ENCODE results near the gene LRP1. TPM values are rescaled to one million over a fixed set of nuclear protein-coding genes. Genes with fewer than 3 reads are reported as not detected.

LRP1 gene
- total RNA-seq, 1 donor from 2014 or later: 108 TPM

DNA sequence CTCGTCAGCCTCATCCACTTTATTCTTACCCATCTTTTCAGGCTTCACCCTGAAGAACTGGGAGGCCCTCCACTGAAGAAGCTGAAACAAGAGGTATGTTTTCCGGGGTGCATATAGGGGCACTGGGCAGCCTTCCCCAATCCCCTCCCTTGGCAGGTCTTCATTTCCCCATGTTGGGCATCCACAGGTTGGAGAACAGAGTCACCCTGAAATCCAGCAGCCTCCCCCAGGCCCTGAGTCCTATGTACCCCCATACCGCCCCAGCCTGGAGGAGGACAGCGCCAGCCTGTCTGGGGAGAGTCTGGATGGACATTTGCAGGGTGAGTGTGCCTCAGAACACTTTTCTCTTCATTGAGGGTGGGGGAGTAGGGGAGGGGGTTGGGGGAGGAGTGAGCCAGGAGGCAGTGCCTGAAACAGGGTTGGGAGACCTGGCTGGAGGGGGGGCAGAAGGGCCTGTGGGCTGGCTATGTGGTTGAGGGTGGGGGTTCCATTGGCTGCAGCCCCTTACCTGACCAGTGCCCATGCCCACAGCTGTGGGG lies 35.3 kb upstream of the LRP1 start:
- intact Hi-C loops (cut with micrococcal nuclease): no loop called here
- no peak for ATAC-seq

DNA sequence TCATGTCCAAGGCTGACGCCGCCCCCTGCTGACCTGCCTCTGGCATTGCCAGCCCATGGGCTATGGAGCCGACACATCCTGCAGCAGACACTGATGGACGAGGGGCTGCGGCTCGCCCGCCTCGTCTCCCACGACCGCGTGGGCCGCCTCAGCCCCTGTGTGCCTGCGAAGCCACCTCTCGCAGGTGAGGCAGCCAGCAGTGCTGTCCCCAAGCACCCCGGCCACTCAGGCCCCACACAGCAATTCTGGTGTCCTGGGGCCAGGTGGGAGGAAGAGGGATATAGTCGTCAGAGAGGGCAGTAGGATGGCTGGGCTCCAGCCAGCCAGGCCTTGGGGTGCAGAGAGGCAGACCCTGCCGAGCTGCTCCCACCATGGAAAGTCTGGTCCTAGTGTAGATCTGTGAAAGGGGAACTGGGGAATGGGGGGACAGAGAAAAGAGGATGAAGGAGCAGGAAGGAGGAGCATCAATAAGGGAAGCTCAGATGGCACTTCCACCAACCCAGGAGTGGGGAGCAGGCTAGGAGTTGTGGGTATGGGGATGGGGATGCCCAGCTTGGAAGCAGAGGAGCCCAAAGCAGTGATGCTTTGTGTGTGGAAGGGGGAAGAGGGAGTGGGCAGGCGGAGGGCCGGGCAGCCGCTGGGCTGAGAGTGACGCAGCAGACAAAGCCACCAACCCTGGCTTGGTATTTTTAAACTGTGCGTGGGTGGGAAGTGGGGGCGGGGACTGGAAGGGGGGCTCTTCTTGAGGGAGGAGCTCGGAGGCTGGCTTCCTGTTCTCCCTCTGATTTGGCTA lies 34.7 kb upstream of the LRP1 start:
- ATAC-seq (peak; percentile 55), DNase-seq (peak; percentile 79)
- intact Hi-C loops (cut with micrococcal nuclease): no loop called here

More for the DNA sequence above, 35.3 kb upstream of the LRP1 start:
- DNase-seq: no peak

DNA sequence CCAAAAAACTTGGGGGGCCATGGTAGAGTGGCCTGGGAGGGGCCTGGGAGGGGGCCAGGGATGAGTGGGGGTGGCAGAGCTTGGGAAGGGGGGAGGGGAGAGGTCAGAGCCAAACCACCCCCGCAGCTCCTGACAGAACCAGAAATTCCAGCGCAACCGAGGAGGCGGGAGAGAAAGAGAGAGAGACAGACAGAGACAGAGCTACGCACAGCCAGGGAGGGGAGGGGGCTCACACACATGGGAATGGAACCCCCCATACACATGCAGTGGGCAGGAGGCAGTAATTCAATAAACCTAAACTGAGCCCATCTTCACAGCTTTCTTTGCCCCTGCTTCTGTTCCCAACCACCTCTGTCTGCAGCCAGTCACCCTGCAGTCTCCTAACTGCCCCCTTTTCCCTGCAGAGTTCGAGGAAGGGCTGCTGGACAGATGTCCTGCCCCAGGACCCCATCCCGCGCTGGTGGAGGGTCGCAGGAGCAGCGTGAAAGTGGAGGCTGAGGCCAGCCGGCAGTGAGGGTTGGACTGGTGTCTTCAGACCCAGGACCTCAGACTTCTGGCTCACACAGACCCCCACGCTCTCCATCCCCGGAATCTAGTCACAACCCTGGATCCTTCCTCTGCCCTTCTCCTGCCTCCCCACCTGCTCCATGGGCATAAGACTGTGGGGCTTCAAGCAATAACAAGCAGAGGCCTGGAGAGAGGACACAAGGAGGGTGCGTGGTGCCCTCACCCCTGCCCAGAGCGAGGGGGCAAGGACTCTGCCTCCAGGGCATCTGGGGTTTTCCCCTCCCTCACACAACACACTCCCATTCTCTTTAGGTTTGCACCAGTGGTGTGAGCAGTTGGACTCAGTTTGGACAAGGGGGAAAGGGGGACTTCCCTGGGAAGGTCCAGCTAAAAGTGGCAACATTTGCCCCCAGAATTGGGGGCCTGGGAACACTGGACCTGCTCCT lies 33.8 kb upstream of the LRP1 start:
- DNase-seq (peak; percentile 29), ATAC-seq (no peak)
- intact Hi-C loops (cut with micrococcal nuclease): no loop called here

DNA sequence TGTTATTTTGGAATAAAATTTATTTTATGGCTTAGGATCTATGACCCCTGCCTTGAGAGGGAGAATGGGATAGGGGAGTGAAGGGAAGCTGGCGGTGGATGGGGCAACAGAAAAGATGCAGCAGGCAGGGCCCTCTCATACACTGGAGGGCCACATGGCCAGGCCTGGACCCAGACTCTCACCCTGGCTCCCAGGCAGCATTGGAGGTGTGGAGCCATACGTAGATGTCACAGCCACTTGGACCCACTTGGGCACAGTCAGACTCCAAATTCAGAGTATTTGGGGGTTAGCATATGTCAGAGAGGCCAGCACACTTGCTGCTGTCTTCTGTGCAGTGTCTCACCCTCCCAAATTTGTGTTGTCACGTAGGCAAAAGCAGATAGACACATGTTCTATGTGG lies 32.8 kb upstream of the LRP1 start:
- ATAC-seq (no peak), DNase-seq (no peak)
- intact Hi-C loops (cut with micrococcal nuclease): no loop called here

DNA sequence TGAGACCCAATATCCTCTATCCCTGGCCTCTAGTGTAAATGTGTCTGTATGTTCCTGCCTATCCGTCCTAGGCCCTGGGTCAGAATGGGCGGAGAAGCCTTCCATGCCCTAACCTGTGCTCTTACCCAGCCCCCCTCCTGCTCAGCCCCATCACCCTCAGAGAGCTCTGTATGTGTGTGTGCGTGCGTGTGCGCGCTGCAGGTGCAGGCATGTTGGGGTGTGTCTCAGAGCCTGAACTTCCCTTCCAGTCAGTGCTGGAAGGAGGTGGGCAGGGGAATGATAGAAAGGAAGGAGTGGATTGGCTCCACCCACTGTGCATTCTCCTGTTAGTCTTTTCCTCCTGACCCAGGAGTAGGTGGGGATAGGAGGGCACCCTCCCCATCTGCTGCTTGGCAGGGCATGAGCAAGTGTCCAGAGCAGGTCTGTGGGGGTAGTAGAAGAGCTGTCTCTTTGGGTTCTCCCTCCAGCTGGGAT lies 32.1 kb upstream of the LRP1 start:
- DNase-seq: no peak
- no peak for ATAC-seq
- intact Hi-C loops (cut with micrococcal nuclease): no loop called here

DNA sequence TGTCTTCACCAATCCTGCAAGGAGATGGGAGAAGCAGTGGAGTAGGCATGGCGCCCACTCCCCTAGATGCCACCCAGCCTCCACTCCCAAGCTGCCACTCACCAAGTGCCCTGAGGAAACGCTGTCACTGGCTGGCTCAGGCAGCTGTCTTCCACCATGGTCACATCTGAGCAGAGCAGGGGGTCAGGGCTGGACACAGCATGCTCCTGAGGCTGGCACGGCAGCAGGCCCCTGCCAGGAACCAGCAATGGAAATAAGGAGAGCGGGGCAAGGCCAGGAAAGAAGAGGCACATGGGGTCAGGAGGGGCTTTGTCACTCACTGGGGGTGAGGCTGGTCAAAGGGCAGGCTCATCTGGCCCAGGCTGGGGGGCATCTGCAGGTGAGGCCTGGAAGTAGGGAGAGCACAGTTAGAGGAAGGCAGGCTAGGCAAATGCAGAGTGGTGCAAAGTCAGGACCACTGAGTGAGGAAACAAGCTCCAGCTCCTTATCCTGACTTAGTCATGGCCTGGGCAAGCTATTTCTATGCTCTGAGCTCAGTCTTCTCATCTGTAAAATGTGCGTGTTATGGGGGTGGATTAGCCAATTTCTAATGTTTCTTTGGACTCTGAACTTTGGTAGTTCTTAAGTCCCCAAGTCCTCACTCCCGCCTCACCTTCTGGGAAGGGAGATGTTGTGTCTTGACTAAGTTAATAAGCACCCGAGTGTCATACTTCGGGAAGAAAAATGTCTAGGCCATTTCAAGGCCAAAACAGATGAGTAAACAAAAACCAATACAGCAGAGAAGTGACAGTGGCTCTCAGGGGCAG lies 31.3 kb upstream of the LRP1 start:
- intact Hi-C loops (cut with micrococcal nuclease): no loop called here
- no peak for ATAC-seq
- DNase-seq: peak; percentile 27

DNA sequence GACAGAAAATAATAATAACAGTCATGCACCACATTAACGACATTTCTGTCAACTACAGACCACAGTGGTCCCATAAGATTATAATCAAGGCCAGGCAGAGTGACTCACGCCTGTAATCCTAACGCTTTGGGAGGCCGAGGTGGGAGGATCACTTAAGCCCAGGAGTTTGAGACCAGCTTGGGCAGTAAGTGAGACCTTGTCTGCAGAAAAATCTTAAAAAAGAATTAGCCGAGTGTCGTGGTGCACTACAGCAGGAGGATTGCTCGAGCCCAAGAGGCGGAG lies 30.8 kb upstream of the LRP1 start:
- ATAC-seq (no peak), DNase-seq (no peak)
- intact Hi-C loops (cut with micrococcal nuclease): no loop called here

DNA sequence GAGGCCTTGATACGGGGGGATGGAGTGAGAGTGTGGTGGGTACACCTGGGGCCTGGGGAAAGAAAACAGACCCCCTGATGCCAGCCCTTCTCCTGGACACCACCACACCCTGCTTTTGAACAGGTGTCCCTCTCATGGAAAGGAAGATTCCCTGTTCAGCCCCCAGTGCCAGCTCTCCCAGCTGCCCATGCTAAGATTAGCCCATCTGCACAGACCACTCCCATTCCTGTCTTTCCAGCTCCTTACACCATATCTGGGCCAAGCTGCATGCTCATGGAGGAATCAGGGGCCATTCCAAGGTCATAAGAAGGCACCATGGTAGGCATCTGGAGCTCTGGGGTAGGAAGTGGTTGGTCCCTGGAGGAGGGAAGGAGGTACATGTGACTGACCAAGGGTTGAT lies 29.7 kb upstream of the LRP1 start:
- DNase-seq: no peak
- intact Hi-C loops (cut with micrococcal nuclease): no loop called here
- ATAC-seq: no peak

DNA sequence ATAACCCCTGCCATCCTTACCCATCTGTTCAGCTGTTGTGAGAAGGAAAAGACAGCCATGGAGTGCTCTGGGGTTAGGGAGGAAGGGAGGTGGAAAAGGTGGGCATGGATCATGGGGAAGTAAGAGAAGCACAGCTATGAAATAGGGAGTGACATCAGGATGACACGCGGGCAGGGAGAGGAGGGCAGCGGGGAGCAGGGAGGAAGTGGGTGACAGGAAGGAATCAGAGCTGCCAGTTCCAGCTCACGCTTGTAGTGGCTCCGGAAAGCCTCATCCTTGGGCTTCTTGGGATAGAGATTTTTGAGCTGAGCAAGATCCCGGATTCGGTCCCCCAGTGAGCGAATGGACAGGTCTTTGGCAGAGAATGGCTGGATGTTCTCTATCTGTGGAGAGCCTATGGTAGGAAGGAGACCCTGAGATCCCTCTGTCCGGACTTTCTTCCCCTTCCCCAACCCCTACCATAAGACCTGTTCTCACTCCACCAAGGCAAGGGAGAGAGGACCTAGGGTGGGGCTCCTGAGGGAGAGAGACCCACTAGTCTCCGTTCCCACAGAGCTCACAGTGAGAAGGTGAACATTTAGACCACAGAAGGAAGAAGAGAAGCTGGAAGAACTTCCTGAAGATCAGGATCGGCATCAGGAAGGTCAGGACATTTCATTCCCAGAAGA lies 29.1 kb upstream of the LRP1 start:
- DNase-seq (no peak), ATAC-seq (no peak)
- intact Hi-C loops (cut with micrococcal nuclease): no loop called here

DNA sequence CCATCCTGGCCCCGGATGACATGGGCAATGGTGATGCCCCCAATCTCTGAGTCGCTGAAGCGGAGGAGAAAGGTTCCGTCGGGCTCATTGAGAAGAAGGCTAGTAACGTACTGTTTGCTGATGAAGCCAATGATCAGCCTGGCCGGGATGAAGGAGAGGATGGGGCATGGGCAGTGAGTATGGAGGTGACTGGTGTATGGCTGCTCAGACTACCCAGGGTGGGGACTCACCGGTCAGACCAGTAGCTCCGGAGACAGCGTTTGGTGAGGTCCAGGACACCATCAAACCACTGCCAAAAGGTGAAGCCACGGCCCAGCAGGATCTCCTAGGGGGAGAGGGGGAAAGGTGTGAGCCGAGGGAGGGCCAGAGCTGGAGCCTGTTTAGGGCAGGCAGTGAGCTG lies 28.5 kb upstream of the LRP1 start:
- DNase-seq (no peak), ATAC-seq (no peak)
- intact Hi-C loops (cut with micrococcal nuclease): no loop called here

DNA sequence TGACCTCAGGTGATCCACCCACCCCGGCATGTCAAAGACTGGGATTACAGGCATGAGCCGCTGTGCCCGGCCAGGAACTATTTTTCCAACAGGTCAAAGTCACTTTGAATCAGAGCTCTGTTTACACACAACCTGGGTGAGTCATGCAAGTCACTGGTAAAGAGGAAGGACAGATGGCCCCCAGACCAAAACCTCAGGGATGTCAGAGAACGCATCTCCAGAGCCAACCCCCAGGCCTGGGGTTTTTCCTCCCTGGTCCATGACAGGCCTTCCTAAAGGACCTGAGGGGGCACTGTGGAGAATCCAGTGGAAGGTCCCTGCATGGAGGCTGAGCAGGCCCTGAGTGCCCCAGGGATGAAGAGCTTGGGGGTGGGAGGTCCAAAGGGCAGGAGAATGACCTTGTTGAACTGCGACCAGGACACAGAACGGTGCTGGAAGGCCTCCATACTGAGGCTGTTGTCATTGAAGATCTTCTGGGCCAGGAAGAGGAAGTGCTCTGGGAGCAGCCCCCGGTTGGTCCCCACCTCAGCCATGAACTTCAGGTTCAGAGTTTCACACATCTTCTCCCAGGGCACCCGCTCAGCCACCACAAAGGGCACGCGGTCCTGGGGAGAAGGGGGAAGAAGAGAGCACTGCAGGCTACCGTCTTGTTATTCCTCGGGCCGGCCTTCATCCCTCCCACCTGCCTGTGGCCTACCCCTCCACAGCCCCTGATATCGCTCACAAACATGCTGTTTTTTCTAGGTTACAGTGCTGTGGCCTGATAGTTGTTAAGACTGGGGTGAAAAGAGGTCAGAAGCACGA lies 26.2 kb upstream of the LRP1 start:
- no peak for ATAC-seq
- DNase-seq: no peak
- intact Hi-C loops (cut with micrococcal nuclease): no loop called here

DNA sequence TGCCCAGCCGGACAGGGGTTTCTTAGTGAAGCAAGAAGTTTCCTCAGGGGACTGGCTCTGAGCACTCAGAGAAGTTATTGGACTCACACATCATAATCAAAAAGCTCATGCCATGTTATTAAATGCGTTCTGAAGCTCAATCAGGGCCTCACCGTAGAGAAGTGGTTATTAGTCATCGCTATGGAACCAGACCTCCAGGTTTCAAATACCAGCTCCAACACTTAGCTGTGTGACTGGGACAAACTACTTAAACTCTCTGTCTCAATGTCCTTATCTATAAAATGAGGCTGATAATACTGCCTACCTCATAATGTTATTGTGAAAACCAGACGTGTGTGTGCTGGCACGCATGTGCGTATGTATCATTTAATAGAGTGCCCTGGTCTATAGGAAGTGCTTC lies 24.4 kb upstream of the LRP1 start:
- ATAC-seq: no peak
- DNase-seq: no peak
- intact Hi-C loops (cut with micrococcal nuclease): no loop called here

DNA sequence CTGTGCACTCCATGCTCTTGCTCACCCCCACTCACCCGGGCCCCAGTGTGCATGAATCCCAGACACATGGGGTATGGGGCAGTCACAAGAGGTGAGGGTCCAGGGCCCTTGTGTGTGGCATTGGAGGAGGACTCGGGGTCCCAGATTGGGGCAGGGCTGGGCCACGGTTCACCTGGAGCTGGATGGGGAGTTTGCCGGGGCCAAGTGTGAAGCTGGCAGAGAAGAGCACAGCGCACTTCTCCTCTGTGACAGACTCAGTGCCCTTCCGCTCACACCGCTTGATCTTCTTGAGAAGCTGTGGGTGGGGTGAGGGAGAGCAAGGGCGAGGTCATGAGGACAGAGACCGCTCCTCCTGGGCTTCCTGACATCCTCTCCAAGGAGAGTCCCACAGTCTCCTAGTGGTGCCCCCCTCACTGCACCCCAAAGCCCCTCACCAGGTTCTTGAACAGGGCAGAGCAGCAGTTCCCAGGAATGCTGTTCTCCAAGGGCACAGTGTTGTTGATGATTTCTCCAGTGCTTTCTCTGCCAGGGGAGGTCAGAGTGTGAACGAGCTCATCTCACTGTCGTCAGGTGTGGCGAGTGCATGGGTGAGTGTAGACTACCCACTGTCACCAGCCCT lies 23.9 kb upstream of the LRP1 start:
- peak; percentile 15 for DNase-seq
- intact Hi-C loops (cut with micrococcal nuclease): no loop called here
- no peak for ATAC-seq

DNA sequence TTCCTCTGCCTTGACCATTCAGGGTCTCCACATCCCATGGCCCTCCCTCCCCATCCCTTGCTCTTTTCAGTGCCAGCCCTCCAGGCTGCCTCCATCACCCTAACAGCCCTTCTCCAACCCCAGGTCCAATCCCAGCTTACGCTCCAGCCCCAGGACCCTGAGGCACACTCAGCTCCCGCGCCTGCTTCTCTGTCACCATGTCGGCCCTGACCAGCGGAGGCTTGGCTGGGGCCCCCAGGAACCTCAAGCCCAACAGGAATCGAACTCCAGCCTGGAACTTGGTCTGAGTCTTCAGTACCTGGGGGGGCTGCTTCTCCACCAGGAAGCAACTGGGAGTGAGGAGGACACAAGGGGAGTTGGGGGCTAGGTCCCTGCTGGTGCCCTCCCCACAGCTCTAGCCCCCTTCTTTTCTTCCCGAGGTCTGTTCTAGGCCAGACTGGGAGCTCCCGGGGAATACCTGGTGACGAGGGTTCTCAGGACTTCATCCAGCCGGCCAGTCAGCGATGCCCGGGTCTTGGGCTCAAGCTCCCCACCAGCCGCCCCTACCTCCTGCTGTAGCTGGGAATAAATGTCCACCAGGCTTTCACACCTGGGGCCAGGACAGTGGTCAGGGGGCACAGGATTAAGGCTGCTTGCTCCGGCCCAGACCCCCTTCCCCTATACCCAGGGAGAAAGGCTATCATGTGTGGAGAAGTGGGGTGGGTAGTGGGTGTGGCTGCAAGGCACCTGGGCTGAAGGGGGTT lies 23.1 kb upstream of the LRP1 start:
- DNase-seq (no peak), ATAC-seq (no peak)
- intact Hi-C loops (cut with micrococcal nuclease): no loop called here

DNA sequence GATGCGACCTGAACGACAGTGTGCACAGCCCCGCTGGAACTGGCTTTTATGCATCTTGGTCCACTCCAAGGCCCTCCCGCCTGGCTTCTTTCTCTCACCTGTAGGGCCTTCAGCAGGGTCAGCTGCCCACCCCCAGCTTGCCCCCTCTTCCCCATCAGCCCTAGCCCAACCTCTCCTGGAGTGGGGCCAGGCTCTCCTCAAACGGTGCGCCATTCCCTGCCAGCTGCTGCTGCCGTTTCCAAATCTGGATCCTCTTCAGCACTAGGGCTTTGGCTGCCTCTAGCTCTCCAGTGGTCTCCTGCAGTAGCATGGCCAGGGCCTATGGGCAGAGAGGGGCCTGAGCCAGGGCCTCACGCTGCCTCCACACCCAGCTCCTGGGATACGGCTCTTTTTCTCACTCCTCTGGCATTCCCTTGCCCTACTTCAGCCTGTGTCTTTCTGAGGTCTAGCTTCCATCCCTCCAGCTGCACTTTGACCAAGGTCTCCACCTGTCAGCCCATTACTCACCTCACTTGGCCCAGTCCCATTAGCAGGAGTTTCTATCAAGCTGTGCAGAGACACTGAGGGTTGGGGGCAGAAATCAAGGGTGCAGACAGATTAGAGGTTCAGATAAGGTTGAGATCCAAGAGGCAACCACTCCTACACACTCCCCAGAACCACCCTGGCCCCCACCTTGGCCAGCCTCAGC lies 22.1 kb upstream of the LRP1 start:
- intact Hi-C loops (cut with micrococcal nuclease): no loop called here
- DNase-seq: peak; percentile 42

DNA sequence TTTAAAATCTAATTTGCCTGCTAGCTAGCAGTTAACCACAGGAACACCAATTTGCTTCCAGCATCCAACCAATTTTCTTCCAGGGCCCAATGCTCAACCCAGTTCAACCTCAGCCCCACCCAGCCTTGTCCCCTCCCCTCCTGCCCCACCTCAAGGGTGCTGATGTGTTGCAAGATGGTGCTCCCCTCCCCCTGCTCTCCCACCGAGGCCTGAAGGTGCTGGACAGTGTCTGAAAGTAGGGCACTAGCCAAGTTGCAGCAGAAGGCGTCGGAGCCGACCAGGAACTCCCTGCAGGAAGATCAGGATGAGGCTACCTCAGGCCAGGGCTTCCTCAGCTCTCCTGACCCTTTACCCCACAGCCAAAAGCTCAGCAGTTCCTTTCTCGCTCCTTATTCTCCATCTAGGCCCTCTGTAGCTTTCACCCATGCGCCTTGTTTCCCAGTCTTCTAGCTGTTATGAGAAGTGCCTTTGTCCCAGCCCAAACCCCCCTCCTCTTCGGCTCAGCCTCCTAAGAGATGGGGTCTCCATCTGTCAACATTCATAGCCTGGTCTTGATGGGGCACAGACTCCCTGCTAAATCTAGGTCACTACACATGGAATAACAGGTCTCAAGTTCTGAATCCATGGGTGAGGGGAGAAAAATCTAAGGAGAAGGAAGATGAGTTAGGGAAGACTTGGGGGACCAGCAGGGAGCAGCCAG lies 20.7 kb upstream of the LRP1 start:
- peak; percentile 33 for DNase-seq
- no peak for ATAC-seq
- intact Hi-C loops (cut with micrococcal nuclease): no loop called here

More for the DNA sequence above, 22.1 kb upstream of the LRP1 start:
- ATAC-seq: no peak
